Sciatic nerve (tissue), 2 donors: Measurements from ENCODE around the gene SELPLG. TPM values are rescaled to one million over a fixed set of nuclear protein-coding genes. Genes with fewer than 3 reads are reported as not detected.
"Not testable (repeated sequence)": the region's sequence is repeated elsewhere in the genome, so short reads cannot be mapped to it uniquely, and the experiment has no call there.

Source experiments
- ATAC-seq: fragments of 200-7000 bp; cut with Tn5 transposase; one replicate; pipeline ENCODE4 v1.9.1; 2020; ENCODE audit warnings: mild to moderate bottlenecking, moderate library complexity
- DNase-seq: peaks from one replicate; pipeline ENCODE4 v3.0.0-alpha.2; 2020; ENCODE audit warnings: low spot score
- intact Hi-C: fragments of 100-400 bp; cut with DNase I; formaldehyde crosslinking; loops from one replicate; pipeline ENCODE4 v1.14.2; 2022
- total RNA-seq: library from RNA; stranded (reverse); fragmentation: NEBNext Ultra II Directional; extraction: Animal tissue kit (Norgen Biotek cat#: 25700); gene quantifications from one replicate; pipeline ENCODE4 v1.2.1, GENCODE V29; 2021
- donor health status: DM: no; HTN: no; CAD: no.
- donor health status: DM: no; HTN: no; CAD: no.

Gene SELPLG
- total RNA-seq, 1 donor from 2014 or later, result 12.3 TPM

DNA sequence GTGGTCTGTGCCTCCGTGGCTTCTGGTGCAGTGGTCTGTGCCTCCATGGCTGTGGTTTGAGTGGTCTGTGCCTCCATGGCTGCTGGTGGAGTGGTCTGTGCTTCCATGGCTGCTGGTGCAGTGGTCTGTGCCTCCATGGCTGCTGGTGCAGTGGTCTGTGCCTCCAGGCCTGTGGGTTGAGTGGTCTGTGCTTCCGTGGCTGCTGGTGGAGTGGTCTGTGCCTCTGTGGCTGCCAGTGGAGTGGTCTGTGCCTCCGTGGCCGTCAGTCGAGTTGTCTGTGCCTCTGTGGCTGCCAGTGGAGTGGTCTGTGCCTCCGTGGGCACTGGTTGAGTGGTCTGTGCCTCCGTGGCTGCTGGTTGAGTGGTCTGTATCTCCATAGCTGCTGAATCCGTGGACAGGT, 10.1 kb downstream of the SELPLG start:
- intact Hi-C loops, result no loop called here
- ATAC-seq (no peak), DNase-seq (no peak)

GRCh38 chr12:108622921-108623514, 10.7 kb downstream of the SELPLG start:
- ATAC-seq, result no peak
- intact Hi-C loops, result no loop called here
- no peak for DNase-seq

DNA sequence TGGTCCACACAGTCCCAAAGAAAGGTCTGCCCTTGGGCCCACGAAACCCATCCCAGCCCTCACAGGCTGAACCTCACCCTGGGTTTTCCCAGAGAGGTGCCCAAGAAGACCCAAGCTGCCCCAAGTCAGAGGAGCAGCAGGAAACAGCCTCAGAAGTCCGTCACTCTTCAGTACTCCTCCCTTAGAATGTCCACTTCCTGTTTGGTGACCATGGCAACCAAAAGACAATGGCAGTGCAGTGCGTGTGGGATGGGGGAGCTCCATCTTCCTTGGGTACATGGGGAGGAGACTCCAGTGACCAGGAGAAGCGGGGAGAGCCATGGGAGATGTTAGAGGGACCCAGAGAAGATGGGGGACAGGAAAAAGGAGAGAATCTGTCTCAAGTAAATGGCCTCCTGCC, 11.3 kb downstream of the SELPLG start:
- intact Hi-C loops, result no loop called here
- ATAC-seq (peak; percentile 3), DNase-seq (no peak)

- intact Hi-C loops, result no loop called here
- ATAC-seq (no peak), DNase-seq (no peak)
Observed at GRCh38 chr12:108621161-108621560, 12.5 kb downstream of the SELPLG start.

DNA sequence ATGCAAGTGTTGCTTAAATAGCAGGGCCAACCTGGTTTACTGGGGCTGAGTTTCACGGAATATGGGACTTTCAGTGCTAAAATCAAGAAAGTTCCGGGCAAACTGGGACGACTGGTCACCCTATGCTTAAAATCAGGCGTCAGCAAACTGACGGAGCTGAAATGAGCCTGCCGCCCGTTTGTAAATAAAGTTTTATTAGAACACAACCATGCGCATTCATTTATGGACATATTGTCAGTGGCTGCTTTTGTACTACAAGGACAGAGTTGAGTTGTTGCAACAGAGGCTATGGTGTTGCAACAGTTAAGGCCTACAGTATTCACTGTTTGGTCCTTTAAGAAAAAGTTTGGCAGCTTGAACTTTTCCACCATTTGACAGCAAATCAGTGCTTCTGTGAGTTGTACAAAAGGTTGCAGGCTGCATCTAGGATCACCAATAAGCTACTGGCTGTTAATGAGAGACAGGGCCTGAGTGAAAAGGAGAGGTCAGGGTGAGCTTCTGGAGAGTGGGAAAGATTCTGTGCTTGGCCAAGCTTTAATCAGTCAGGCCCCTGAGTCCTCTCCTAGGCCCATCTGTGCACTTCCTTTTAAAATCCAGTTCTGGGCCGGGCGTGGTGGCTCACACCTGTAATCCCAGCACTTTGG, 13.3 kb downstream of the SELPLG start:
- ATAC-seq (no peak), DNase-seq (no peak)
- intact Hi-C loops, result no loop called here

DNA sequence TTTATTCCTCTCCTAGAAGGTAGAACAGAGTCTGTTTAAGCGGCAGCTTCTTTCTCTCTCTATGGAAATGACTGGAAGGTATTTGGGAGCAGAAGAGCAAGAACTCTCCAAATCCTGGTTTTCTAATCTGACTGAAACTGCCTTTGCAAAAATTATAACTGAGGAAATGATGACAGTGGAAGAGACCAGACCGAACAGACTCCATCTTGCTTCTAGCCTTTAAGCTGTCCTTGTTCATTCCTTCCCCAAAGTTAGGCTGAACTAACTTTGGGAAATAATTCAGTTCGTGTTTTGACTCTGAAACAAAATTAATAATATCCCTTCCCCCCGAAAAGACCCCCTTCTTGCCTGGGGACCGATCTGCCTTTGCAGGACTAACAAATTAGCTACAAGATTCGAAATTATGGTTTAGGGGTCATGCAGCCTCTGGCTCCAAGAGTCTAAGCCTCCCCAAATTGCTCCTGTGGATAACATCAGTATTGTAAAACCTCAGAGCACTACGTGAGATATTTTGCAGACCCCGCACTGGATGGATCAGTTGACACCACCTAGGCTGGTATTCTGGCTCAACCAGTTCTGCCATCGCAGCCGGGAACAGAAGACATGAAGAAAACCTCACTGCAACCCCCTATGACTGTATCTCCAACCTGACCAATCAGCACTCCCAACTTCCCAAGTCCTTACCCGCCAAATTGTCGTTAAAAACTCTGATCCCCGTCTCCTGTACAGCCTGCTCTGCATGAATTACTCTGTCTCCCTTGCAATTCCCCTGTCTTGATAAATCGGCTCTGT, 14.1 kb downstream of the SELPLG start:
- DNase-seq (no peak), ATAC-seq (no peak)
- intact Hi-C loops, result loop anchor here (5.0 kb wide), 1 partner anchor 47 kb away; no protein-coding TSS in a partner anchor

- ATAC-seq, DNase-seq: not testable (repeated sequence)
- intact Hi-C loops, result loop anchor here (5.0 kb wide), 1 partner anchor 47 kb away; no protein-coding TSS in a partner anchor
Observed at GRCh38 chr12:108618953-108619274, 14.8 kb downstream of the SELPLG start.

GRCh38 chr12:108618079-108618952, 15.4 kb downstream of the SELPLG start:
- ATAC-seq (peak; percentile 91), DNase-seq (peak; percentile 90)
- intact Hi-C loops, result loop anchor here (5.0 kb wide), 1 partner anchor 46 kb away; no protein-coding TSS in a partner anchor

GRCh38 chr12:108616941-108617858, 16.5 kb downstream of the SELPLG start:
- no peak for DNase-seq
- ATAC-seq, result peak; percentile 23
- intact Hi-C loops, result loop anchor here (5.0 kb wide), 1 partner anchor 45 kb away; no protein-coding TSS in a partner anchor

DNA sequence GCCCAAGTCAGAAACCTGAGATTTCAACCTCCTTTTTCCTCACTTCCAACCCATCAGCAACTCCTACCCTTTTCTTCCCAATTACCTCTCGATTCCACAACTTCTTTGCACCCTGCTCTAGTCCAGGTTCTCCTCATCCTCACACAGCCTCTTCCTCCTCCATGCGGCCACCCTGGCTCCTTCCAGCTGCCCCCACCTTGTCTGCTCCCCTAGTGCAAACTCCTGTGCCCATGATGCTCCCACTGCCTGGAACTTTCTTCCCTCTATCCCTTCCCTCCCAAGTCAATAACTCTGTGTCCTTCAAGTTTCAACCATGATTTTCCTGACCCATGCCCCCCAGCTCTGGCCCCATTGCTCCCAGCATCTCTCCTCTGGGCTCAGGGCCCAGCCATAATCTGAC, 17.3 kb downstream of the SELPLG start:
- no peak for DNase-seq
- intact Hi-C loops, result loop anchor here (5.0 kb wide), 1 partner anchor 44 kb away; no protein-coding TSS in a partner anchor

GRCh38 chr12:108615918-108616317, 17.8 kb downstream of the SELPLG start:
- DNase-seq (no peak), ATAC-seq (no peak)
- intact Hi-C loops, result loop anchor here (5.0 kb wide), 1 partner anchor 44 kb away; no protein-coding TSS in a partner anchor

More for the DNA sequence above, 17.3 kb downstream of the SELPLG start:
- ATAC-seq, result no peak

- intact Hi-C loops, result loop anchor here (5.0 kb wide), 1 partner anchor 42 kb away; no protein-coding TSS in a partner anchor
- DNase-seq (no peak), ATAC-seq (no peak)
Observed at GRCh38 chr12:108614639-108615038, 19.1 kb downstream of the SELPLG start.

- intact Hi-C loops, result no loop called here
- DNase-seq, result no peak
- no peak for ATAC-seq
Observed at GRCh38 chr12:108614041-108614440, 19.7 kb downstream of the SELPLG start.

GRCh38 chr12:108613548-108613947, 20.1 kb downstream of the SELPLG start:
- ATAC-seq (no peak), DNase-seq (no peak)
- intact Hi-C loops, result no loop called here

DNA sequence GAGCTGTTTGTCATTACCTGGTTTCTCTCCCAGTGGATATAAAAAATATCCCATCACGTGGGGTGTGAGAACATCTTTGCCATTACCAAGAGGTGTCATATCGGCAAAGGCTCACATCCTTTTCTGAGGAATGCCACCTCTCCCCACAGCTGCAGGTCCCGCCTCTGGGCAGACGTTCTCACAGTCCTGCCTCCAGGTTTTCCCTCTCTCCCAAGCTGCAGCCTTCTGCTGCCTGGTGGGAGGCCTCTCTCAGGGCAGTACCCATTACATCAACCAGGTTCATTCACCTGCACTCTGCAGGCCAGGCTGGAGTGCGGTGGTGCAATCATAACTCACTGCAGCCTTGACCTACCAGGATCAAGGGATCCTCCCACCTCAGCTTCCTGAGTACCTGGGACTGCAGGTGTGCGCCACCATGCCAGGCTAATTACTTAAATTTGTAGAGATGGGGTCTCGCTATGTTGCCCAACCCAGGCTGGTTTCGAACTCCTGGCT, 20.9 kb downstream of the SELPLG start:
- intact Hi-C loops, result no loop called here
- no peak for ATAC-seq
- DNase-seq, result no peak

DNA sequence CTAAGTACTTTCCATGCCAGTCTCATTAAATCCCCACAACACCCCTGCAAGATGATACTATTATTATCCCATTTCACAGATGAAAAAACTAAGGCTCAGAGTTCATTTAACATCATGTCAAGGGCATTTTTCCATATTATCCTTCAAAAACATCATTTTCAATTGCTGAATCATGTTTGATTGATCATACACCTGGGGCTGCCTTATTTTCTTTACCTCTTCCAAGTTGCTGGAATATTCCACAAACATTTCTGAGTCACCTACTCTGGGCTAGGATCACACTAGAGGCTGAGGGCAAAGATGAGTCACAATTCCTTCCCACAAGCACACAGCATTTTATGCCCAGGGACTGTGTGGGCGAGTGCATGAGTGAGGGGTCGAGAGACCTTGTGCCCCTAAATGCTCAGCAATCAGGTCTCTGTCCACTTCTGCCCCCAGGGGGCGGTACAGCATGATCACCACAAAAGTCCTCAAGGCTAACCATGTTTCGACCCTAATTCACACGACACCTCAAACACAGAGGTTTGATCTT, 21.7 kb downstream of the SELPLG start:
- intact Hi-C loops, result no loop called here
- ATAC-seq (no peak), DNase-seq (no peak)

DNA sequence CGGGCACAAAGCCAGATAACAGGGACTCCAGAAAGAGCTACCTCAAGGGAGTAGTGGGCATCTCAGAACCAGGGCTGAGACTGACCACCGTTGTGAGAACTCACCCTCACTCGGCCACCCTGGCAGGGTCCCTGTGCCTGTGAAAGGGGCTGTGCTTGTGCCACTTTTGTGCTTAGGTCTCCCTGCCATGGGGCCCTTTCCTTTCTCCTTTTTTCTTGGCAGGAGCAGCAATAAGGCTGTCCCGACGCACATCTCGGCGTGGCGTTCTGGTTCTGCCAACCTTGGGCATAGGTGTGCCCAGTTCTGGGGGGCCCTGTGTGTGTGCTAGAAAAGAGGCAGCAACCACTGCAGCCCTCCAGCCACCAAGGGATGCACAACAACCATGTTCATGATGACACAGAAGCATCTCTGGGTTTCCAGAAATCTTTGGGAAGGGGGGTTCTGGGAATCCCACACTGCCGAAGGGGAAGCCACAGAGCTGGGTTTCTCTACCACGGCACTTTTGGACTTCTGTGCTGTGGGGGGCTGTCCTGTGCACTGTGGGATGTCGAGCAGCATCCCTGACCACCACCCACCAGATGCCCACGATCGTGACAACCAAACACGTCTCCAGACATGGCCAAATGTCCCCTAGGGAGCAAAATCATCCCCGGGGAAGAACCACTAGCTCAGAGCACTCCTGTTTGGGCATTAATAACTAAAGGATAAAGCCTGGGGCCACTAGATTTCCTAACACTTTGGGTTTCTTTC, 22.7 kb downstream of the SELPLG start:
- ATAC-seq, result no peak
- intact Hi-C loops, result no loop called here
- no peak for DNase-seq
